Mucosa of descending colon (tissue), 3 donors: ENCODE results near the gene NTRK3. TPM values are rescaled to one million over a fixed set of nuclear protein-coding genes. Genes with fewer than 3 reads are reported as not detected.

ENCODE experiments used
- ATAC-seq: fragments of 200-7000 bp; cut with Tn5 transposase; one replicate; pipeline ENCODE4 v1.9.1; 2020; ENCODE audit warnings: mild to moderate bottlenecking, moderate library complexity
- DNase-seq, 3 donors: peaks; one replicate each; pipeline ENCODE4 v3.0.0-alpha.2; 2020
- H3K36me3 ChIP-seq: fragments of 200-600 bp; one replicate; pipeline ENCODE4 v1.8.0; 2021; ENCODE audit warnings: low read depth, mild to moderate bottlenecking
- H3K4me1 ChIP-seq: fragments of 200-600 bp; one replicate; pipeline ENCODE4 v1.8.0; 2021; ENCODE audit warnings: low read depth, mild to moderate bottlenecking
- H3K4me3 ChIP-seq: fragments of 200-600 bp; one replicate; pipeline ENCODE4 v1.8.0; 2021; ENCODE audit warnings: mild to moderate bottlenecking
- H3K9me3 ChIP-seq: fragments of 200-600 bp; one replicate; pipeline ENCODE4 v1.8.0; 2021; ENCODE audit warnings: mild to moderate bottlenecking
- CTCF ChIP-seq: fragments of 200-600 bp; IDR thresholded peaks from one replicate; pipeline ENCODE4 v1.8.0; 2022; ENCODE audit warnings: antibody characterized with exemption, mild to moderate bottlenecking
- intact Hi-C, 2 donors: fragments of 100-400 bp; cut with DNase I in 1 of 2; cut with micrococcal nuclease in 1 of 2; formaldehyde crosslinking; loops; one replicate each; pipeline versions ENCODE4 v1.11.0 to v1.11.1; 2022; cut with DNase I, micrococcal nuclease
- total RNA-seq, 3 donors: library from RNA; stranded (reverse); fragmentation: NEBNext Ultra II Directional in 2 of 3; extraction: Animal tissue kit (Norgen Biotek cat#: 25700) in 2 of 3; gene quantifications; one replicate each; pipeline versions ENCODE4 v1.2.1 to v1.2.4, GENCODE V29; 2021 to 2023
- donor health status: DM: no; HTN: no; CAD: no; lungs with moderate emphysema.
- donor health status: DM: no; HTN: no; CAD: no.
- donor health status: DM: no; HTN: yes; CAD: no.

Gene NTRK3
- total RNA-seq, 3 donors from 2014 or later = 0.78 to 2.8 (median 2.1) TPM

- DNase-seq (no peak), ATAC-seq (no peak)
- Histone ChIP-seq H3K4me3 (no peak overlapping the region), H3K9me3 (no peaks in the 10 kb centered on the region), H3K36me3 (no peaks in the 10 kb centered on the region), H3K4me1 (no peaks in the 10 kb centered on the region)
- intact Hi-C loops = no loop called here
- TF ChIP-seq CTCF = no peak
These were observed 13.7 kb downstream of the NTRK3 start for GRCh38 chr15:88242586-88243555.

- intact Hi-C loops = no loop called here
- no peaks in the 10 kb centered on the region for H3K36me3 ChIP-seq
- no peaks in the 10 kb centered on the region for H3K4me1 ChIP-seq
- no peak for TF ChIP-seq CTCF
- DNase-seq (no peak), ATAC-seq (no peak)
- H3K9me3 ChIP-seq = no peaks in the 10 kb centered on the region
- no peak overlapping the region for H3K4me3 ChIP-seq
These were observed 15.1 kb downstream of the NTRK3 start for GRCh38 chr15:88241461-88241860.

GRCh38 chr15:88241060-88241459 is 15.5 kb downstream of the NTRK3 start:
- Histone ChIP-seq H3K4me1 (no peaks in the 10 kb centered on the region), H3K4me3 (no peak overlapping the region), H3K9me3 (no peaks in the 10 kb centered on the region), H3K36me3 (no peaks in the 10 kb centered on the region)
- no peak for ATAC-seq
- DNase-seq = no peak
- intact Hi-C loops = no loop called here
- TF ChIP-seq CTCF = no peak

GRCh38 chr15:88239594-88239993 is 16.9 kb downstream of the NTRK3 start:
- no peaks in the 10 kb centered on the region for H3K36me3 ChIP-seq
- TF ChIP-seq CTCF = no peak
- ATAC-seq (no peak), DNase-seq (no peak)
- intact Hi-C loops = no loop called here
- no peaks in the 10 kb centered on the region for H3K9me3 ChIP-seq
- H3K4me3 ChIP-seq = no peak overlapping the region
- no peaks in the 10 kb centered on the region for H3K4me1 ChIP-seq

- ATAC-seq = no peak
- no peak for TF ChIP-seq CTCF
These were observed 17.7 kb downstream of the NTRK3 start for GRCh38 chr15:88238618-88239430.

More at GRCh38 chr15:88238618-88239430, 17.7 kb downstream of the NTRK3 start:
- intact Hi-C loops = no loop called here
- no peak for DNase-seq
- H3K36me3 ChIP-seq = no peaks in the 10 kb centered on the region
- no peak overlapping the region for H3K4me3 ChIP-seq
- H3K4me1 ChIP-seq = no peaks in the 10 kb centered on the region
- H3K9me3 ChIP-seq = no peaks in the 10 kb centered on the region
